ENCODE measurements around the gene TRMT10B. TPM values are rescaled to one million over a fixed set of nuclear protein-coding genes. Genes with fewer than 3 reads are reported as not detected.

The TRMT10B gene
- total and polyA plus RNA-seq, 2 of the 13 experiments (the other 11 are each of a cell fraction or from before 2014, with no cell fraction given), result 3.1 to 3.9 TPM

DNA sequence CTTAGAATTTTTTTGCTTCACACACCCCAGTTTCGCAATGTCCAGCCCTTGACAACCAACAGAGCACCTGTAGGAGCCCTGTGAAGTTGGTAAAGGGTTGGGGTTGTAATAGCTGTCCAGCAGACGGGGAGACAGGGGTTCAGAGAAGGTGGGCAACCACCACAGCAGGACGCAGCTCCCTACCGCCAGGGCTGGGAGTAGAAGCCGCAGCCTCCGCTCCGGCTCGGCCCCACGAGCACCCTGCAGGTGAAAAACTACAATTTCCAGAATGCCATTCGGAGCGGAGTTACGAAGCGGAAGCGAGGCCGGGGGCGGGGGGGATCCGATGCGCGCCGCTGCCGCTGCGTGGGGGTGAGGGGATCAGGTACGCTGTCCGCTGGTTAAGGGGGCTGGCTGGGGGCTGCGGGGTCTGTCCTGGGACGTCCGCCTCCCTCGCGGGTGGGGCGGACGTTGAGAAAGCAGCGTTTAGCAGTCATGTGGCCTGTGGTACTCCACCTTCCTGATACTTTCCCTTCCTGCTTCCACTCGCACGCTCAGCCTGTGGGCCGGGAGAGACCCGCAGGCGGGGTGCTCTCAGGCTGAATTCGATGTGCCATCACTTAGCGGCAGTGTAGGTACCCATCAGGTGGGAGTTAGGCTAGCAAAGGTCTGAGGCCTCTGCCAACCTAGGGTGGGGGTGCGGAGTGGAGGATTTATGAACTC lies at the start of gene TRMT10B (continued):
- TF ChIP-seq SNRNP70 (IDR thresholded peaks at IDR 0.05; ENCODE audit: low read depth, low read length), result no peak
- TF ChIP-seq ZSCAN21 (CRISPR knock-in tag; IDR thresholded peaks at IDR 0.05; ENCODE audit: borderline replicate concordance), result no peak
- no peak for TF ChIP-seq FOXO1 (CRISPR knock-in tag; IDR thresholded peaks at IDR 0.05)
- no peak for TF ChIP-seq ZNF598 (CRISPR knock-in tag; IDR thresholded peaks at IDR 0.05; ENCODE audit: borderline replicate concordance)
- no peak for TF ChIP-seq NBN (conservative IDR thresholded peaks at IDR 0.05)
- no peak for TF ChIP-seq ONECUT2 (CRISPR knock-in tag; IDR thresholded peaks at IDR 0.05)
- TF ChIP-seq ZNF292 (CRISPR knock-in tag; IDR thresholded peaks at IDR 0.05; ENCODE audit: borderline replicate concordance, low read depth), result no peak; the same call in 1 of the 2 replicates
- TF ChIP-seq ZNF567 (CRISPR knock-in tag; IDR thresholded peaks at IDR 0.05; ENCODE audit: borderline replicate concordance), result no peak
- TF ChIP-seq ZNF260 (CRISPR knock-in tag; IDR thresholded peaks at IDR 0.05; ENCODE audit: borderline replicate concordance, low read depth), result no peak
- no peak for TF ChIP-seq MED13 (CRISPR knock-in tag; IDR thresholded peaks at IDR 0.05)
- no peak for TF ChIP-seq CENPBD1 (CRISPR knock-in tag; IDR thresholded peaks at IDR 0.05; ENCODE audit: borderline replicate concordance, low read depth)
- TF ChIP-seq, protein P1, sequence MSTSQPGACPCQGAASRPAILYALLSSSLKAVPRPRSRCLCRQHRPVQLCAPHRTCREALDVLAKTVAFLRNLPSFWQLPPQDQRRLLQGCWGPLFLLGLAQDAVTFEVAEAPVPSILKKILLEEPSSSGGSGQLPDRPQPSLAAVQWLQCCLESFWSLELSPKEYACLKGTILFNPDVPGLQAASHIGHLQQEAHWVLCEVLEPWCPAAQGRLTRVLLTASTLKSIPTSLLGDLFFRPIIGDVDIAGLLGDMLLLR (CRISPR knock-in tag; IDR thresholded peaks at IDR 0.05), result peak; percentile 69; the same call in 1 of the 2 replicates
- TF ChIP-seq, protein P2, sequence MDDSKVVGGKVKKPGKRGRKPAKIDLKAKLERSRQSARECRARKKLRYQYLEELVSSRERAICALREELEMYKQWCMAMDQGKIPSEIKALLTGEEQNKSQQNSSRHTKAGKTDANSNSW (CRISPR knock-in tag; IDR thresholded peaks at IDR 0.05; ENCODE audit: borderline replicate concordance), result no peak
- no peak for TF ChIP-seq MAFG (CRISPR knock-in tag; IDR thresholded peaks at IDR 0.05)
- TF ChIP-seq MLLT10 (CRISPR knock-in tag; IDR thresholded peaks at IDR 0.05), result no peak
- TF ChIP-seq HDAC1 (CRISPR knock-in tag; IDR thresholded peaks at IDR 0.05), result 0 out of 2 replicates have a peak, but pooled peaks have one; percentile 26
- TF ChIP-seq YEATS4 (CRISPR knock-in tag; IDR thresholded peaks at IDR 0.05; ENCODE audit: borderline replicate concordance), result peak; percentile 50; the same call in 1 of the 2 replicates
- no peak for TF ChIP-seq TFAP4 (IDR thresholded peaks at IDR 0.05; ENCODE audit: borderline replicate concordance, low read depth)
- peak; percentile 69; the same call in 1 of the 2 replicates for TF ChIP-seq KMT2B (CRISPR knock-in tag; IDR thresholded peaks at IDR 0.05)
- TF ChIP-seq PRDM4 (CRISPR knock-in tag; IDR thresholded peaks at IDR 0.05; ENCODE audit: borderline replicate concordance), result no peak
- no peak for TF ChIP-seq ZNF672 (CRISPR knock-in tag; IDR thresholded peaks at IDR 0.05)
- 0 out of 2 replicates have a peak, but pooled peaks have one; percentile 55 for TF ChIP-seq ZNF550 (CRISPR knock-in tag; IDR thresholded peaks at IDR 0.05; ENCODE audit: borderline replicate concordance)
- no peak for TF ChIP-seq ARNT2 (CRISPR knock-in tag; IDR thresholded peaks at IDR 0.05; ENCODE audit: low read depth)
- no peak for TF ChIP-seq DNMT1 (CRISPR knock-in tag; IDR thresholded peaks at IDR 0.05)
- no peak for TF ChIP-seq ZNF703 (CRISPR knock-in tag; IDR thresholded peaks at IDR 0.05; ENCODE audit: borderline replicate concordance)
- no peak for TF ChIP-seq ZNF577 (CRISPR knock-in tag; IDR thresholded peaks at IDR 0.05; ENCODE audit: borderline replicate concordance, low read depth)
